GM19023 (cell line): ENCODE data around the gene COL13A1.

Experiments used
- ATAC-seq: cut with Tn5 transposase; IDR thresholded peaks from one replicate; pipeline ENCODE4 v1.9.1; 2021; ENCODE audit warnings: mild to moderate bottlenecking, moderate library complexity; ENCODE audit not compliant: unreplicated experiment

The COL13A1 gene

GRCh38 chr10:69902835-69903535 lies 101.3 kb downstream of the COL13A1 start:
- no peak for ATAC-seq

- no peak for ATAC-seq
Observed at GRCh38 chr10:69904533-69904932, 102.8 kb downstream of the COL13A1 start.

- ATAC-seq, result no peak
Observed at GRCh38 chr10:69906425-69906824, 104.7 kb downstream of the COL13A1 start.

- no peak for ATAC-seq
Observed at GRCh38 chr10:69907517-69907916, 105.8 kb downstream of the COL13A1 start.

- no peak for ATAC-seq
Observed at GRCh38 chr10:69908124-69908523, 106.4 kb downstream of the COL13A1 start.

GRCh38 chr10:69910561-69910960 lies 108.9 kb downstream of the COL13A1 start:
- ATAC-seq, result no peak

- ATAC-seq, result no peak
Observed at GRCh38 chr10:69911613-69912528, 110.2 kb downstream of the COL13A1 start.

- no peak for ATAC-seq
Observed at GRCh38 chr10:69912589-69912988, 110.9 kb downstream of the COL13A1 start.

GRCh38 chr10:69913606-69914382 lies 112.1 kb downstream of the COL13A1 start:
- no peak for ATAC-seq

GRCh38 chr10:69914398-69915214 lies 112.9 kb downstream of the COL13A1 start:
- no peak for ATAC-seq

GRCh38 chr10:69915215-69915560 lies 113.5 kb downstream of the COL13A1 start:
- ATAC-seq, result no peak

- no peak for ATAC-seq
Observed at GRCh38 chr10:69916118-69916517, 114.4 kb downstream of the COL13A1 start.

- no peak for ATAC-seq
Observed at GRCh38 chr10:69918036-69918435, 116.3 kb downstream of the COL13A1 start.

GRCh38 chr10:69919250-69919649 lies 117.5 kb downstream of the COL13A1 start:
- ATAC-seq, result no peak

GRCh38 chr10:69925111-69925510 lies 123.4 kb downstream of the COL13A1 start:
- no peak for ATAC-seq

- ATAC-seq, result no peak
Observed at GRCh38 chr10:69928339-69928738, 126.6 kb downstream of the COL13A1 start.

- ATAC-seq, result no peak
Observed at GRCh38 chr10:69929575-69929974, 127.9 kb downstream of the COL13A1 start.

GRCh38 chr10:69934768-69935167 lies 133.1 kb downstream of the COL13A1 start:
- no peak for ATAC-seq

GRCh38 chr10:69936091-69936490 lies 134.4 kb downstream of the COL13A1 start:
- no peak for ATAC-seq

- ATAC-seq, result no peak
Observed at GRCh38 chr10:69938541-69938991, 136.9 kb downstream of the COL13A1 start.
